GM23338 (cell line): Measurements from ENCODE around the gene PTPRE.

Experiments used
- CTCF ChIP-seq, 2 experiments: fragments of 200-600 bp in 1 of 2; sonication (generic) in 1 of 2; conservative IDR thresholded peaks; 2 replicates each; pipeline versions ENCODE4 v1.5.1 to v1.6.1; 2016 to 2017; ENCODE audit warnings: antibody characterized with exemption in 2 of 2, low read depth in 2 of 2, mild to moderate bottlenecking in 2 of 2, moderate library complexity in 1 of 2
- ETS1 ChIP-seq: IDR thresholded peaks from 2 replicates; pipeline ENCODE4 v1.6.1; 2016; ENCODE audit warnings: antibody characterized with exemption
- EZH2 ChIP-seq: fragments of 200-600 bp; sonication (generic); IDR thresholded peaks from one replicate; pipeline ENCODE4 v1.8.0; 2017; ENCODE audit warnings: antibody characterized with exemption, mild to moderate bottlenecking, low read depth; ENCODE audit not compliant: unreplicated experiment
- EZH2phosphoT487 ChIP-seq: fragments of 200-600 bp; sonication (generic); IDR thresholded peaks from one replicate; pipeline ENCODE4 v1.8.1; 2018; ENCODE audit warnings: antibody characterized with exemption; ENCODE audit not compliant: unreplicated experiment
- JUNB ChIP-seq: IDR thresholded peaks from one replicate; pipeline ENCODE4 v1.6.1; 2016; ENCODE audit warnings: antibody characterized with exemption; ENCODE audit not compliant: unreplicated experiment
- TF ChIP-seq, protein P1 (sequence below): IDR thresholded peaks from one replicate; pipeline ENCODE4 v1.6.1; 2018; ENCODE audit warnings: antibody characterized with exemption; ENCODE audit not compliant: unreplicated experiment

DNA sequence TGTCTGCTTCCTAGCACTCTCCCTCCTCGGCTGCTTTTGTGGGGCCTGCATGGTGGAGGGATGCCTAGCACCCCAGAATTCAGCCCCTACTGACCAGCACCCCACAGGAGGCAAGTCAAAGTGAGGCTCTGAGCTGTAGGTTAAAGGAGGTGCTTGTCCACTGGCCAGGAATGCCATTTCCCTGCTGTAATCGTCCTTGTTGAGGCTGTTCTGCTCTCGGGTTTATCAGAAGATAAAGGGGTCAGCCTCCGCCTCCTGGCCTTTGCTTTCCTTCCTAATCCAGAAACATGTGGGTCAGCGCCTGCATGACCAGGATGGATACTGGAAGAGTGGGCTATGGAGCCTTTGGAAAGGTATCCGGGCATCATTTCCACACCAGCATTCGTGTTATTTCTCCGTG lies 120.4 kb downstream of the PTPRE start:
- TF ChIP-seq CTCF (conservative IDR thresholded peaks at IDR 0.05; ENCODE audit: low read depth in 2 of 2) (no peak), ETS1 (no peak), EZH2 (no peak), JUNB (no peak), EZH2phosphoT487 (no peak)
- TF ChIP-seq, protein P1, sequence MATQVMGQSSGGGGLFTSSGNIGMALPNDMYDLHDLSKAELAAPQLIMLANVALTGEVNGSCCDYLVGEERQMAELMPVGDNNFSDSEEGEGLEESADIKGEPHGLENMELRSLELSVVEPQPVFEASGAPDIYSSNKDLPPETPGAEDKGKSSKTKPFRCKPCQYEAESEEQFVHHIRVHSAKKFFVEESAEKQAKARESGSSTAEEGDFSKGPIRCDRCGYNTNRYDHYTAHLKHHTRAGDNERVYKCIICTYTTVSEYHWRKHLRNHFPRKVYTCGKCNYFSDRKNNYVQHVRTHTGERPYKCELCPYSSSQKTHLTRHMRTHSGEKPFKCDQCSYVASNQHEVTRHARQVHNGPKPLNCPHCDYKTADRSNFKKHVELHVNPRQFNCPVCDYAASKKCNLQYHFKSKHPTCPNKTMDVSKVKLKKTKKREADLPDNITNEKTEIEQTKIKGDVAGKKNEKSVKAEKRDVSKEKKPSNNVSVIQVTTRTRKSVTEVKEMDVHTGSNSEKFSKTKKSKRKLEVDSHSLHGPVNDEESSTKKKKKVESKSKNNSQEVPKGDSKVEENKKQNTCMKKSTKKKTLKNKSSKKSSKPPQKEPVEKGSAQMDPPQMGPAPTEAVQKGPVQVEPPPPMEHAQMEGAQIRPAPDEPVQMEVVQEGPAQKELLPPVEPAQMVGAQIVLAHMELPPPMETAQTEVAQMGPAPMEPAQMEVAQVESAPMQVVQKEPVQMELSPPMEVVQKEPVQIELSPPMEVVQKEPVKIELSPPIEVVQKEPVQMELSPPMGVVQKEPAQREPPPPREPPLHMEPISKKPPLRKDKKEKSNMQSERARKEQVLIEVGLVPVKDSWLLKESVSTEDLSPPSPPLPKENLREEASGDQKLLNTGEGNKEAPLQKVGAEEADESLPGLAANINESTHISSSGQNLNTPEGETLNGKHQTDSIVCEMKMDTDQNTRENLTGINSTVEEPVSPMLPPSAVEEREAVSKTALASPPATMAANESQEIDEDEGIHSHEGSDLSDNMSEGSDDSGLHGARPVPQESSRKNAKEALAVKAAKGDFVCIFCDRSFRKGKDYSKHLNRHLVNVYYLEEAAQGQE: no peak
